SU-DHL-6 (cell line): ENCODE measurements around the gene SFN.
A peak's percentile ranks its signal among the peaks of the same experiment; 100 is the strongest.
"Not testable (repeated sequence)": the region's sequence is repeated elsewhere in the genome, so short reads cannot be mapped to it uniquely, and the experiment has no call there.

ENCODE experiments used
- H2AFZ ChIP-seq: fragments of 200-600 bp; sonication (generic); 2 replicates; pipeline ENCODE4 v1.6.1; 2014; ENCODE audit warnings: low read depth, mild to moderate bottlenecking, moderate library complexity, mixed read lengths, antibody characterized with exemption, low read length; ENCODE audit not compliant: severe bottlenecking
- H3F3A ChIP-seq: fragments of 200-600 bp; shearing (Covaris generic); 2 replicates; pipeline ENCODE4 v1.6.0; 2016; ENCODE audit warnings: antibody characterized with exemption, mild to moderate bottlenecking; ENCODE audit not compliant: insufficient read depth
- H3K27ac ChIP-seq: fragments of 200-600 bp; sonication (generic); 2 replicates; pipeline ENCODE4 v1.5.1; 2016; ENCODE audit warnings: low read depth, mild to moderate bottlenecking, low read length, moderate library complexity, mixed read lengths
- H3K27me3 ChIP-seq: fragments of 200-600 bp; sonication (generic), shearing (Covaris generic); 2 replicates; pipeline ENCODE4 v1.6.0; 2014; ENCODE audit warnings: mild to moderate bottlenecking, low read length
- H3K36me3 ChIP-seq: fragments of 200-600 bp; sonication (generic); 2 replicates; pipeline ENCODE4 v1.6.1; 2014; ENCODE audit warnings: mild to moderate bottlenecking, low read length, mixed read lengths
- H3K4me2 ChIP-seq: fragments of 300-600, 200-600 bp; shearing (Covaris generic), sonication (generic); 2 replicates; pipeline ENCODE4 v1.6.0; 2014; ENCODE audit warnings: low read length, low read depth, mild to moderate bottlenecking; ENCODE audit not compliant: poor library complexity, severe bottlenecking
- H3K4me3 ChIP-seq: fragments of 200-600 bp; sonication (generic); 2 replicates; pipeline ENCODE4 v1.5.1; 2014; ENCODE audit warnings: antibody characterized with exemption, low read length, mild to moderate bottlenecking, mixed read lengths; ENCODE audit not compliant: insufficient read depth, poor library complexity, severe bottlenecking
- H3K79me2 ChIP-seq: fragments of 200-600 bp; sonication (generic); 2 replicates; pipeline ENCODE4 v1.6.1; 2014; ENCODE audit warnings: mild to moderate bottlenecking, low read length, moderate library complexity; ENCODE audit not compliant: insufficient read depth
- H3K9ac ChIP-seq: fragments of 200-600 bp; sonication (generic); 2 replicates; pipeline ENCODE4 v1.7.0; 2014; ENCODE audit warnings: mild to moderate bottlenecking, low read length
- H3K9me2 ChIP-seq: fragments of 200-600 bp; sonication (generic); replicated peaks from 2 replicates; pipeline ENCODE4 v1.6.1; 2014; ENCODE audit warnings: low read length; ENCODE audit not compliant: insufficient read depth
- H3K9me3 ChIP-seq: fragments of 200-600 bp; sonication (generic); 2 replicates; pipeline ENCODE4 v1.6.1; 2014; ENCODE audit warnings: low read length, mixed read lengths; ENCODE audit not compliant: insufficient read depth
- H4K20me1 ChIP-seq: fragments of 200-600 bp; sonication (generic); 2 replicates; pipeline ENCODE4 v1.6.1; 2014; ENCODE audit warnings: low read depth, mild to moderate bottlenecking, antibody characterized with exemption, low read length, moderate library complexity, mixed read lengths
- CTCF ChIP-seq: fragments of 200-600 bp; sonication (generic); IDR thresholded peaks from one replicate; pipeline ENCODE4 v1.5.1; 2017; ENCODE audit warnings: antibody characterized with exemption, mild to moderate bottlenecking, low read length, moderate library complexity; ENCODE audit not compliant: insufficient read depth, poor library complexity, severe bottlenecking
- EZH2phosphoT487 ChIP-seq: fragments of 200-600 bp; sonication (generic), shearing (Covaris generic); conservative IDR thresholded peaks from 2 replicates; pipeline ENCODE4 v1.6.1; 2018; ENCODE audit warnings: mild to moderate bottlenecking, antibody characterized with exemption, low read length, moderate library complexity, mixed read lengths

The SFN gene

DNA sequence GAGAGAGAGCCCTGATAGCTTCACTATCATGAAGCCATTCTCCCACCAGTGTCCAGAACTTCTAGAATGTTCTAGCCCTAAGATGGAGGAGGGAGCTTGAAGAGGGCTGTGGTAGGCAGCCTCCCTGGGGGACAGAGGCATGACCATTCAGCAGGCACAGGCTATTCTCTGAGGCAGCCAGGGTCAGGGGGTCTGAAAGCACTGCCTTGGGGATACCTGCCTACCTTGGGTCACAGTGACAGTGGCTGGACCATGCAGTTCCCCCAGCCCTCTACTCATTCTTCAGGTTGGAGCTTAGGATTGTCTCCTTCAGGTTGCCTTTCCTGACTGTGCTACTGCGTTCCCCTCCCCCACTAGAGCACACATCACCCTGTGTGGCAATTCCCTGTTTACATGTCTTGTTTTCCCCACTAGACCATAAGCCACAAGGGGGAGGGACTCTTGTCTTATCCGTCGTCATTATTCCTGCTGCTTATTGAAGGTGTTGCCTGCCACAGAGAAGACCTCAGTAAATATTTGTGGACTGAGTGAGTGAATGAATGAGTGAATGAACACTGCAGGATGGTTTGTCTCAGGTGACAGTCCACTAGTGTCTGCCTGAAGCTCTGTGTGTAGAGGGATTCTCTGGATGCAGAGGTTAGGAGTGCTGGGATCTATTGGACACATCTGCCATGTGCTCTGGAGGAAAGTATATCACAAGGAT, 31.3 kb upstream of the SFN start:
- Histone ChIP-seq H3K4me2 (no peak overlapping the region), H3K9ac (no peak overlapping the region), H3K36me3 (no peaks in the 10 kb centered on the region), H3K9me2 (no peaks in the 10 kb centered on the region), H3K27me3 (no peaks in the 10 kb centered on the region), H2AFZ (no peak overlapping the region), H3F3A (no peaks in the 10 kb centered on the region; the same call in 1 of the 2 replicates), H3K4me3 (no peak overlapping the region), H3K9me3 (no peaks in the 10 kb centered on the region), H4K20me1 (no peaks in the 10 kb centered on the region), H3K79me2 (peaks cover 6% of the 10 kb centered on the region; the same call in 1 of the 2 replicates), H3K27ac (no peak overlapping the region)
- TF ChIP-seq EZH2phosphoT487 (no peak), CTCF (no peak)

DNA sequence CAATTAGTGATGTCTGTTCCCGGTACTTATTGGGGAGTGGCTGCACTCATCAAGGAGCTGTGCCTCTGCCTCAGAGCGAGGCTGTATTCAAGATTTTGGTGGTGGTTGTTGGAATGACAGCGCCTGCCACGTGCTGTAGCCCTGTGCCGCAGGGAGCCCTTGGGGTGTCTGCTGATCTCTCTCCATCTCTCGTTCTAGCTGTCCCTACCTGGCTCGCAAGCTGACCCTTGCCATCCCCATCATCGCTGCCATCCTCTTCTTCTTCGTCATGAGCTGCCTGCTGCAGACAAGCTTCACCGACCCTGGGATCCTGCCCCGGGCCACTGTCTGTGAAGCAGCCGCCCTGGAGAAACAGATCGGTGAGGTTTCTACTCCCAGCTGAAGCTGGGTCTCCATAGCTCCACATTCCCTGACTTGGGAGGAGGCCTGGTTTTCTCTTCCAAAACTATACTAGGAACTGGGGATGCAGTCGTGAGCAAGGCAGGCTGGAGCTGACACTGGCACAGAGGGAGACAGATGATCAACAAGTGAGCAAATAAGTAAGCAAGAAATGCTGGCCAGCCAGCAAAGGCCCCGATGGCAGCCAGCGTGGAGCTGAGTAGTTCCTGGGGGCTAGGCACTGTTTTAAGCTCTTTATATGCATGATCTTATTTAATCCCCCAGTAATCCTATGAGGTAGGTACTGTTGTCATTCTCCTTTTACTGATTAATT, 30.5 kb upstream of the SFN start:
- Histone ChIP-seq H4K20me1 (no peaks in the 10 kb centered on the region), H3K9me3 (no peaks in the 10 kb centered on the region), H3K4me2 (no peak overlapping the region), H3F3A (no peaks in the 10 kb centered on the region; the same call in 1 of the 2 replicates), H3K36me3 (no peaks in the 10 kb centered on the region), H3K27me3 (no peaks in the 10 kb centered on the region), H3K9me2 (no peaks in the 10 kb centered on the region), H3K27ac (peak overlapping the region; percentile 65), H3K79me2 (peaks cover 4% of the 10 kb centered on the region; the same call in 1 of the 2 replicates), H2AFZ (no peak overlapping the region), H3K9ac (no peak overlapping the region), H3K4me3 (no peak overlapping the region)
- TF ChIP-seq EZH2phosphoT487 = no peak
- TF ChIP-seq CTCF = no peak

GRCh38 chr1:26833432-26834405, 29.2 kb upstream of the SFN start:
- no peak overlapping the region for H2AFZ ChIP-seq
- no peaks in the 10 kb centered on the region for H4K20me1 ChIP-seq
- no peaks in the 10 kb centered on the region for H3K27me3 ChIP-seq
- no peaks in the 10 kb centered on the region for H3K79me2 ChIP-seq
- H3K9ac ChIP-seq = peak overlapping the region; percentile 30; the same call in 1 of the 2 replicates
- H3K36me3 ChIP-seq = no peaks in the 10 kb centered on the region
- no peaks in the 10 kb centered on the region for H3K9me3 ChIP-seq
- H3F3A ChIP-seq = no peaks in the 10 kb centered on the region; the same call in 1 of the 2 replicates
- H3K4me2 ChIP-seq = peak overlapping the region; percentile 31
- H3K27ac ChIP-seq = peak overlapping the region; percentile 65
- no peak overlapping the region for H3K4me3 ChIP-seq
- no peak for TF ChIP-seq EZH2phosphoT487
- no peak for TF ChIP-seq CTCF
- H3K9me2 ChIP-seq = no peaks in the 10 kb centered on the region

- H2AFZ ChIP-seq, H3K9me2 ChIP-seq, H3K27ac ChIP-seq, H4K20me1 ChIP-seq, H3K79me2 ChIP-seq, H3K9ac ChIP-seq, H3K9me3 ChIP-seq, H3K27me3 ChIP-seq, H3K4me2 ChIP-seq, H3K36me3 ChIP-seq, H3K4me3 ChIP-seq, H3F3A ChIP-seq: not testable (repeated sequence)
Observed at GRCh38 chr1:26837665-26838064, 25.3 kb upstream of the SFN start.
